HG03457 (cell line): Measurements from ENCODE around the gene FOXN3.

ENCODE experiments used
- ATAC-seq: cut with Tn5 transposase; IDR thresholded peaks from one replicate; pipeline ENCODE4 v1.9.1; 2021; ENCODE audit warnings: moderate number of reproducible peaks; ENCODE audit not compliant: unreplicated experiment

FOXN3 gene

GRCh38 chr14:89417091-89417464 is at the start of gene FOXN3:
Gene FOXN3, minus strand, starts transcription at chr14:89417233. Its CDS starts 4,757 bp downstream, at chr14:89412476.
- ATAC-seq: peak; percentile 37

GRCh38 chr14:89466484-89466883 is 49.5 kb upstream of the FOXN3 start:
- ATAC-seq: no peak

- ATAC-seq: no peak
Observed at GRCh38 chr14:89465876-89466275, 48.8 kb upstream of the FOXN3 start.

- no peak for ATAC-seq
Observed at GRCh38 chr14:89461256-89461655, 44.2 kb upstream of the FOXN3 start.

GRCh38 chr14:89458713-89459420 is 41.8 kb upstream of the FOXN3 start:
- ATAC-seq: no peak

GRCh38 chr14:89457007-89457406 is 40.0 kb upstream of the FOXN3 start:
- ATAC-seq: no peak

- no peak for ATAC-seq
Observed at GRCh38 chr14:89455412-89455811, 38.4 kb upstream of the FOXN3 start.

GRCh38 chr14:89454996-89455395 is 38.0 kb upstream of the FOXN3 start:
- no peak for ATAC-seq

GRCh38 chr14:89452281-89452680 is 35.2 kb upstream of the FOXN3 start:
- no peak for ATAC-seq

GRCh38 chr14:89451229-89451628 is 34.2 kb upstream of the FOXN3 start:
- ATAC-seq: no peak

GRCh38 chr14:89447182-89447944 is 30.3 kb upstream of the FOXN3 start:
- no peak for ATAC-seq

GRCh38 chr14:89445273-89445973 is 28.4 kb upstream of the FOXN3 start:
- peak; percentile 45 for ATAC-seq

- no peak for ATAC-seq
Observed at GRCh38 chr14:89444516-89445125, 27.6 kb upstream of the FOXN3 start.

- ATAC-seq: no peak
Observed at GRCh38 chr14:89444044-89444443, 27.0 kb upstream of the FOXN3 start.

- ATAC-seq: no peak
Observed at GRCh38 chr14:89443042-89443629, 26.1 kb upstream of the FOXN3 start.

- ATAC-seq: no peak
Observed at GRCh38 chr14:89442280-89442679, 25.2 kb upstream of the FOXN3 start.

- no peak for ATAC-seq
Observed at GRCh38 chr14:89440986-89441909, 24.2 kb upstream of the FOXN3 start.

- no peak for ATAC-seq
Observed at GRCh38 chr14:89435892-89436656, 19.0 kb upstream of the FOXN3 start.

- no peak for ATAC-seq
Observed at GRCh38 chr14:89435492-89435891, 18.5 kb upstream of the FOXN3 start.
